Measurements from ENCODE around the gene COL2A1. TPM values are rescaled to one million over a fixed set of nuclear protein-coding genes. Genes with fewer than 3 reads are reported as not detected.

COL2A1 gene
- total RNA-seq, 1 experiment from 2014 or later, result 201 TPM

- Histone ChIP-seq H3K9me3 (no peaks in the 10 kb centered on the region), H3K36me3 (ENCODE audit: control insufficient read depth, insufficient read depth, low read length) (no peaks in the 10 kb centered on the region), H3K4me3 (ENCODE audit: low read depth, low read length) (no peak overlapping the region), H3K27me3 (replicated peaks; ENCODE audit: control insufficient read depth, insufficient read depth, low read length) (no peaks in the 10 kb centered on the region), H3K4me1 (no peaks in the 10 kb centered on the region)
- H3K27ac Mint-ChIP-seq (ENCODE audit: unreplicated experiment), result no peak overlapping the region
- intact Hi-C loops (cut with micrococcal nuclease; ENCODE audit: unreplicated experiment), result no loop called here
- ChIA-PET CTCF (no interaction called here), POLR2A (no interaction called here)
- no TSS peak for BruUV-seq (replicated peaks)
- no peak for DNase-seq
- no peaks in the 10 kb centered on the region for H3K27me3 Mint-ChIP-seq (ENCODE audit: insufficient read depth, unreplicated experiment)
- H3K4me1 Mint-ChIP-seq (ENCODE audit: low read depth, unreplicated experiment), result no peaks in the 10 kb centered on the region
- H3K4me3 Mint-ChIP-seq (ENCODE audit: unreplicated experiment), result no peak overlapping the region
- TF ChIP-seq CTCF (IDR thresholded peaks at IDR 0.05; ENCODE audit: insufficient read depth in 1 of 2, low read depth in 1 of 2, low read length in 1 of 2, severe bottlenecking in 1 of 2, unreplicated experiment in 1 of 2), result no peak
- H3K36me3 Mint-ChIP-seq (ENCODE audit: insufficient read depth, unreplicated experiment), result peaks cover 26% of the 10 kb centered on the region
- H3K9me3 Mint-ChIP-seq (ENCODE audit: unreplicated experiment), result no peaks in the 10 kb centered on the region
Measured at GRCh38 chr12:47972895-47973294, 31.4 kb downstream of the COL2A1 start.

GRCh38 chr12:47970843-47971242 is 33.4 kb downstream of the COL2A1 start:
- H3K4me1 ChIP-seq, result no peaks in the 10 kb centered on the region
- H3K9me3 ChIP-seq, result no peaks in the 10 kb centered on the region
- no peaks in the 10 kb centered on the region for H3K27me3 ChIP-seq (replicated peaks; ENCODE audit: control insufficient read depth, insufficient read depth, low read length)
- H3K4me3 ChIP-seq (ENCODE audit: low read depth, low read length), result no peak overlapping the region
- Mint-ChIP-seq H3K27me3 (ENCODE audit: insufficient read depth, unreplicated experiment) (no peaks in the 10 kb centered on the region), H3K4me1 (ENCODE audit: low read depth, unreplicated experiment) (peaks cover 4% of the 10 kb centered on the region), H3K9me3 (ENCODE audit: unreplicated experiment) (no peaks in the 10 kb centered on the region), H3K4me3 (ENCODE audit: unreplicated experiment) (no peak overlapping the region), H3K27ac (ENCODE audit: unreplicated experiment) (no peak overlapping the region), H3K36me3 (ENCODE audit: insufficient read depth, unreplicated experiment) (peaks cover 42% of the 10 kb centered on the region)
- TF ChIP-seq CTCF (IDR thresholded peaks at IDR 0.05; ENCODE audit: insufficient read depth in 1 of 2, low read depth in 1 of 2, low read length in 1 of 2, severe bottlenecking in 1 of 2, unreplicated experiment in 1 of 2), result no peak
- POLR2A ChIA-PET, result no interaction called here
- no peak for DNase-seq
- BruUV-seq (replicated peaks), result no TSS peak
- H3K36me3 ChIP-seq (ENCODE audit: control insufficient read depth, insufficient read depth, low read length), result 0 out of 2 replicates have a peak, but pooled peaks cover under 1% of the 10 kb centered on the region
- intact Hi-C loops (cut with micrococcal nuclease; ENCODE audit: unreplicated experiment), result no loop called here
- CTCF ChIA-PET, result interaction anchor here (0.7 to 1.4 kb wide), 3 partner anchors 46 to 91 kb away, joined by 3 to 4 read pairs (median 3); no protein-coding TSS in a partner anchor

GRCh38 chr12:47969845-47970244 is 34.4 kb downstream of the COL2A1 start:
- Mint-ChIP-seq H3K4me3 (ENCODE audit: unreplicated experiment) (no peak overlapping the region), H3K4me1 (ENCODE audit: low read depth, unreplicated experiment) (peaks cover 8% of the 10 kb centered on the region), H3K27me3 (ENCODE audit: insufficient read depth, unreplicated experiment) (no peaks in the 10 kb centered on the region), H3K9me3 (ENCODE audit: unreplicated experiment) (no peaks in the 10 kb centered on the region), H3K36me3 (ENCODE audit: insufficient read depth, unreplicated experiment) (peaks cover 48% of the 10 kb centered on the region), H3K27ac (ENCODE audit: unreplicated experiment) (no peak overlapping the region)
- DNase-seq, result no peak
- H3K36me3 ChIP-seq (ENCODE audit: control insufficient read depth, insufficient read depth, low read length), result 0 out of 2 replicates have a peak, but pooled peaks cover 1% of the 10 kb centered on the region
- intact Hi-C loops (cut with micrococcal nuclease; ENCODE audit: unreplicated experiment), result no loop called here
- TF ChIP-seq CTCF (IDR thresholded peaks at IDR 0.05; ENCODE audit: insufficient read depth in 1 of 2, low read depth in 1 of 2, low read length in 1 of 2, severe bottlenecking in 1 of 2, unreplicated experiment in 1 of 2), result no peak
- no peaks in the 10 kb centered on the region for H3K27me3 ChIP-seq (replicated peaks; ENCODE audit: control insufficient read depth, insufficient read depth, low read length)
- H3K4me1 ChIP-seq, result no peaks in the 10 kb centered on the region
- ChIA-PET CTCF (interaction anchor here (0.6 kb wide), 1 partner anchor 100 kb away, joined by 8 read pairs; no protein-coding TSS in a partner anchor), POLR2A (interaction anchor here (0.5 to 0.6 kb wide), 2 partner anchors 11 to 35 kb away, joined by 3 to 4 read pairs; no protein-coding TSS in a partner anchor)
- no peaks in the 10 kb centered on the region for H3K9me3 ChIP-seq
- BruUV-seq (replicated peaks), result no TSS peak
- no peak overlapping the region for H3K4me3 ChIP-seq (ENCODE audit: low read depth, low read length)
